Measurements from ENCODE around the gene RENBP. TPM values are rescaled to one million over a fixed set of nuclear protein-coding genes. Genes with fewer than 3 reads are reported as not detected.
A peak's percentile ranks its signal among the peaks of the same experiment; 100 is the strongest.

RENBP gene
- total and polyA plus RNA-seq, 9 of the 15 experiments (the other 6 are each of a cell fraction or from before 2014, with no cell fraction given) = 0.07 to 14.8 (median 10.6) TPM; not detected in 1

DNA sequence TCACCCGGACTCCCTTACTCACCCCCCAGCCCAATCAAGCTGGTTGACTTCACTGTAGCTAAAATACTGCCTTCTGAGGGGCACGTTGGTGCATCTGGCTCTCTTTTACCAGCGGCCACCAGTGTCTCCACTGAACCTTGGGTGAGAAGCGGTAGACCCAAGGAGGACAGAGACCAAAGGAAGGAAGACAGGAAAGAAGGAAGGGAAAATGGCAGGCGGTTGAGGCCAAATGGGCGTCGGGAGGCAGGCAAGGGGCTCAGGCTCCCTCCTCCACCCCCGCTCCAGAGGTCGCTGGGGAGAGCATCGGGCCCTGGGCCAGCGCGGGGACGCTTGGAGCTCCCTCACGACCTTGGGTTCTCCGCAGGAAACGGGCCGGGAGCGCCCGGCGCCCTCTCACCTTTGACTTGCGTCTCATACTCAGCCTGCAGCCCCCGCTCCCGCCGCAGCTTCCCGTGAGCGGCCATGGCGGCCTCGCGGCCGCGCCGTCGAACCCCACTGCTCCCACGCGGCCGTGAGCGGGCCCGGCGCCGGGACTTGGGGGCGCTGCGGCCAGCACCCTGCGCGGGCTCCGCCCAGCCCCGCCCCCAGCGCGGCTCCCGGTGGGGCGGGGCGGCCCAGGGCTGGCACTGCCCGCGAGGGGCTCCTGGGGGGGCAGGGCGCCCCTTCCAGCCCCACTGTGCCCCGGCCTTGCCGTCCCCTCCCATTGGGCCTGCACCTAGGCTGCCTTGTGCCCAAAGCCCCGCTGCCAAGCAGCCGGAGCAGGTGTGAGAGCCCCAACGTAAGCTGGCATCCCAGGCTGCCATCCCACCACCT, 18.5 kb downstream of the RENBP start, which contains the start of gene ARHGAP4 (continued):
- TF ChIP-seq YY1 (IDR thresholded peaks at IDR 0.05; ENCODE audit: borderline replicate concordance in 1 of 3, control insufficient read depth in 1 of 3, extremely low read depth in 1 of 3, insufficient read depth in 3 of 3, insufficient read length in 1 of 3, insufficient replicate concordance in 2 of 3, low read depth in 1 of 3, low read length in 2 of 3) (peak in 2 of 3 experiments; percentile 76 to 87), EGR1 (conservative IDR thresholded peaks at IDR 0.05) (peak; percentile 59), PHB (CRISPR knock-in tag; IDR thresholded peaks at IDR 0.05) (peak; percentile 91; the same call in 1 of the 2 replicates), KLF6 (CRISPR knock-in tag; IDR thresholded peaks at IDR 0.05; ENCODE audit: borderline replicate concordance) (no peak), ZNF717 (CRISPR knock-in tag; IDR thresholded peaks at IDR 0.05) (0 out of 2 replicates have a peak, but pooled peaks have one; percentile 43), ELF2 (CRISPR knock-in tag; IDR thresholded peaks at IDR 0.05) (no peak), ZNF57 (CRISPR knock-in tag; IDR thresholded peaks at IDR 0.05) (0 out of 2 replicates have a peak, but pooled peaks have one; percentile 63), ESRRA (IDR thresholded peaks at IDR 0.05; ENCODE audit: borderline replicate concordance, low read depth) (0 out of 2 replicates have a peak, but pooled peaks have one; percentile 39), L3MBTL2 (IDR thresholded peaks at IDR 0.05) (peak; percentile 96), CGGBP1 (CRISPR knock-in tag; IDR thresholded peaks at IDR 0.05) (peak; percentile 63; the same call in 1 of the 2 replicates), NR2C1 (IDR thresholded peaks at IDR 0.05) (peak; percentile 57), NR2C1 (tag; IDR thresholded peaks at IDR 0.05) (peak; percentile 72), CREM (IDR thresholded peaks at IDR 0.05; ENCODE audit: low read depth) (peak; percentile 33; the same call in 1 of the 2 replicates), ZNF79 (CRISPR knock-in tag; IDR thresholded peaks at IDR 0.05; ENCODE audit: low read depth) (no peak)
- TF ChIP-seq, protein P1, sequence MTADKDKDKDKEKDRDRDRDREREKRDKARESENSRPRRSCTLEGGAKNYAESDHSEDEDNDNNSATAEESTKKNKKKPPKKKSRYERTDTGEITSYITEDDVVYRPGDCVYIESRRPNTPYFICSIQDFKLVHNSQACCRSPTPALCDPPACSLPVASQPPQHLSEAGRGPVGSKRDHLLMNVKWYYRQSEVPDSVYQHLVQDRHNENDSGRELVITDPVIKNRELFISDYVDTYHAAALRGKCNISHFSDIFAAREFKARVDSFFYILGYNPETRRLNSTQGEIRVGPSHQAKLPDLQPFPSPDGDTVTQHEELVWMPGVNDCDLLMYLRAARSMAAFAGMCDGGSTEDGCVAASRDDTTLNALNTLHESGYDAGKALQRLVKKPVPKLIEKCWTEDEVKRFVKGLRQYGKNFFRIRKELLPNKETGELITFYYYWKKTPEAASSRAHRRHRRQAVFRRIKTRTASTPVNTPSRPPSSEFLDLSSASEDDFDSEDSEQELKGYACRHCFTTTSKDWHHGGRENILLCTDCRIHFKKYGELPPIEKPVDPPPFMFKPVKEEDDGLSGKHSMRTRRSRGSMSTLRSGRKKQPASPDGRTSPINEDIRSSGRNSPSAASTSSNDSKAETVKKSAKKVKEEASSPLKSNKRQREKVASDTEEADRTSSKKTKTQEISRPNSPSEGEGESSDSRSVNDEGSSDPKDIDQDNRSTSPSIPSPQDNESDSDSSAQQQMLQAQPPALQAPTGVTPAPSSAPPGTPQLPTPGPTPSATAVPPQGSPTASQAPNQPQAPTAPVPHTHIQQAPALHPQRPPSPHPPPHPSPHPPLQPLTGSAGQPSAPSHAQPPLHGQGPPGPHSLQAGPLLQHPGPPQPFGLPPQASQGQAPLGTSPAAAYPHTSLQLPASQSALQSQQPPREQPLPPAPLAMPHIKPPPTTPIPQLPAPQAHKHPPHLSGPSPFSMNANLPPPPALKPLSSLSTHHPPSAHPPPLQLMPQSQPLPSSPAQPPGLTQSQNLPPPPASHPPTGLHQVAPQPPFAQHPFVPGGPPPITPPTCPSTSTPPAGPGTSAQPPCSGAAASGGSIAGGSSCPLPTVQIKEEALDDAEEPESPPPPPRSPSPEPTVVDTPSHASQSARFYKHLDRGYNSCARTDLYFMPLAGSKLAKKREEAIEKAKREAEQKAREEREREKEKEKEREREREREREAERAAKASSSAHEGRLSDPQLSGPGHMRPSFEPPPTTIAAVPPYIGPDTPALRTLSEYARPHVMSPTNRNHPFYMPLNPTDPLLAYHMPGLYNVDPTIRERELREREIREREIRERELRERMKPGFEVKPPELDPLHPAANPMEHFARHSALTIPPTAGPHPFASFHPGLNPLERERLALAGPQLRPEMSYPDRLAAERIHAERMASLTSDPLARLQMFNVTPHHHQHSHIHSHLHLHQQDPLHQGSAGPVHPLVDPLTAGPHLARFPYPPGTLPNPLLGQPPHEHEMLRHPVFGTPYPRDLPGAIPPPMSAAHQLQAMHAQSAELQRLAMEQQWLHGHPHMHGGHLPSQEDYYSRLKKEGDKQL (CRISPR knock-in tag; IDR thresholded peaks at IDR 0.05; ENCODE audit: borderline replicate concordance) = no peak
- TF ChIP-seq, protein P2, sequence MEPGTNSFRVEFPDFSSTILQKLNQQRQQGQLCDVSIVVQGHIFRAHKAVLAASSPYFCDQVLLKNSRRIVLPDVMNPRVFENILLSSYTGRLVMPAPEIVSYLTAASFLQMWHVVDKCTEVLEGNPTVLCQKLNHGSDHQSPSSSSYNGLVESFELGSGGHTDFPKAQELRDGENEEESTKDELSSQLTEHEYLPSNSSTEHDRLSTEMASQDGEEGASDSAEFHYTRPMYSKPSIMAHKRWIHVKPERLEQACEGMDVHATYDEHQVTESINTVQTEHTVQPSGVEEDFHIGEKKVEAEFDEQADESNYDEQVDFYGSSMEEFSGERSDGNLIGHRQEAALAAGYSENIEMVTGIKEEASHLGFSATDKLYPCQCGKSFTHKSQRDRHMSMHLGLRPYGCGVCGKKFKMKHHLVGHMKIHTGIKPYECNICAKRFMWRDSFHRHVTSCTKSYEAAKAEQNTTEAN (CRISPR knock-in tag; IDR thresholded peaks at IDR 0.05) = no peak
- TF ChIP-seq, protein P3, sequence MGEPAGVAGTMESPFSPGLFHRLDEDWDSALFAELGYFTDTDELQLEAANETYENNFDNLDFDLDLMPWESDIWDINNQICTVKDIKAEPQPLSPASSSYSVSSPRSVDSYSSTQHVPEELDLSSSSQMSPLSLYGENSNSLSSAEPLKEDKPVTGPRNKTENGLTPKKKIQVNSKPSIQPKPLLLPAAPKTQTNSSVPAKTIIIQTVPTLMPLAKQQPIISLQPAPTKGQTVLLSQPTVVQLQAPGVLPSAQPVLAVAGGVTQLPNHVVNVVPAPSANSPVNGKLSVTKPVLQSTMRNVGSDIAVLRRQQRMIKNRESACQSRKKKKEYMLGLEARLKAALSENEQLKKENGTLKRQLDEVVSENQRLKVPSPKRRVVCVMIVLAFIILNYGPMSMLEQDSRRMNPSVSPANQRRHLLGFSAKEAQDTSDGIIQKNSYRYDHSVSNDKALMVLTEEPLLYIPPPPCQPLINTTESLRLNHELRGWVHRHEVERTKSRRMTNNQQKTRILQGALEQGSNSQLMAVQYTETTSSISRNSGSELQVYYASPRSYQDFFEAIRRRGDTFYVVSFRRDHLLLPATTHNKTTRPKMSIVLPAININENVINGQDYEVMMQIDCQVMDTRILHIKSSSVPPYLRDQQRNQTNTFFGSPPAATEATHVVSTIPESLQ (CRISPR knock-in tag; IDR thresholded peaks at IDR 0.05) = no peak
